T47D (cell line): ENCODE data around the gene NDUFS4.

ENCODE experiments used
- DNase-seq, 2 experiments: peaks; one replicate each; pipeline versions ENCODE4 v3.0.0 to v3.0.0-alpha.2; 2011 to 2012; ENCODE audit warnings: low read depth in 1 of 2, low spot score in 1 of 2
- JUND ChIP-seq: IDR thresholded peaks from 2 replicates; pipeline ENCODE4 v1.6.1; 2012; ENCODE audit warnings: low read depth
- in situ Hi-C: cut with HindIII; loops from 2 replicates; pipeline ENCODE4 v1.10.0; 2016; ENCODE audit warnings: low sequenced_read_pairs, low pct_unique_long_range_greater_than_20kb

The NDUFS4 gene

GRCh38 chr5:53712327-53712726, 151.9 kb downstream of the NDUFS4 start:
- in situ Hi-C loops: no loop called here
- TF ChIP-seq JUND: no peak
- peak in 1 of 2 experiments; percentile 48 for DNase-seq

- no peak for DNase-seq
- TF ChIP-seq JUND: no peak
- in situ Hi-C loops: no loop called here
Measured at GRCh38 chr5:53713978-53714666, 153.7 kb downstream of the NDUFS4 start.

GRCh38 chr5:53714667-53715010, 154.2 kb downstream of the NDUFS4 start:
- no peak for DNase-seq
- no peak for TF ChIP-seq JUND
- in situ Hi-C loops: no loop called here

- TF ChIP-seq JUND: no peak
- in situ Hi-C loops: no loop called here
- no peak for DNase-seq
Measured at GRCh38 chr5:53726121-53726520, 165.7 kb downstream of the NDUFS4 start.

- TF ChIP-seq JUND: no peak
- in situ Hi-C loops: no loop called here
- DNase-seq: no peak
Measured at GRCh38 chr5:53730943-53731342, 170.5 kb downstream of the NDUFS4 start.
